Neuronal stem cell (in vitro differentiated cells): ENCODE data around the gene AHDC1.

Experiments used
- DNase-seq: peaks from one replicate; pipeline ENCODE4 v3.0.0-alpha.2; 2013; ENCODE audit warnings: low spot score
- H2AFZ ChIP-seq: one replicate; pipeline ENCODE4 v1.6.1; 2013; ENCODE audit warnings: mild to moderate bottlenecking, low read length, inconsistent platforms
- H2AK5ac ChIP-seq: 2 replicates; pipeline ENCODE4 v1.6.1; 2013; ENCODE audit warnings: low read depth, mild to moderate bottlenecking, inconsistent platforms, low read length, moderate library complexity, mixed read lengths
- H2BK120ac ChIP-seq: 2 replicates; pipeline ENCODE4 v1.6.1; 2013; ENCODE audit warnings: low read depth, mild to moderate bottlenecking, inconsistent platforms, low read length, moderate library complexity, mixed read lengths
- H2BK12ac ChIP-seq: one replicate; pipeline ENCODE4 v1.6.1; 2013; ENCODE audit warnings: low read length, inconsistent platforms
- H2BK15ac ChIP-seq: 2 replicates; pipeline ENCODE4 v1.6.1; 2013; ENCODE audit warnings: mild to moderate bottlenecking, low read length, inconsistent platforms, mixed read lengths
- H2BK5ac ChIP-seq: one replicate; pipeline ENCODE4 v1.6.1; 2013; ENCODE audit warnings: inconsistent platforms, mild to moderate bottlenecking, low read length, moderate library complexity
- H3K14ac ChIP-seq: one replicate; pipeline ENCODE4 v1.6.1; 2013; ENCODE audit warnings: low read length, inconsistent platforms
- H3K18ac ChIP-seq: 2 replicates; pipeline ENCODE4 v1.6.1; 2013; ENCODE audit warnings: low read length, inconsistent platforms
- H3K23ac ChIP-seq: 2 replicates; pipeline ENCODE4 v1.6.1; 2013; ENCODE audit warnings: low read depth, mild to moderate bottlenecking, mixed read lengths, low read length, inconsistent platforms; ENCODE audit not compliant: poor library complexity
- H3K27ac ChIP-seq: replicated peaks from 3 replicates; pipeline ENCODE4 v1.5.1; 2013; ENCODE audit warnings: low read length, inconsistent platforms
- H3K27me3 ChIP-seq, 3 experiments: 2 replicates each; pipeline ENCODE4 v1.6.1; 2013; ENCODE audit warnings: low read length in 3 of 3, mild to moderate bottlenecking in 2 of 3, inconsistent platforms in 1 of 3, low read depth in 1 of 3, mixed read lengths in 1 of 3, moderate library complexity in 1 of 3; ENCODE audit not compliant: control insufficient read depth in 3 of 3, insufficient read depth in 3 of 3
- H3K36me3 ChIP-seq, 2 donors: replicated peaks in 1 of 2; 2 replicates each; pipeline ENCODE4 v1.6.1; 2013; ENCODE audit warnings: low read length in 2 of 2; ENCODE audit not compliant: control insufficient read depth in 2 of 2, insufficient read depth in 2 of 2
- H3K4ac ChIP-seq: 2 replicates; pipeline ENCODE4 v1.6.1; 2013; ENCODE audit warnings: inconsistent platforms, mild to moderate bottlenecking, low read length, moderate library complexity
- H3K4me1 ChIP-seq, 2 donors: 1 replicate in 1 of 2; 2 replicates in 1 of 2; pipeline ENCODE4 v1.6.1; 2013; ENCODE audit warnings: low read length in 2 of 2, low read depth in 1 of 2; ENCODE audit not compliant: control insufficient read depth in 2 of 2, insufficient read depth in 1 of 2
- H3K4me2 ChIP-seq: one replicate; pipeline ENCODE4 v1.6.1; 2013; ENCODE audit warnings: mild to moderate bottlenecking, low read length, inconsistent platforms; ENCODE audit not compliant: insufficient read depth, poor library complexity, severe bottlenecking
- H3K4me3 ChIP-seq, 2 donors: 2 replicates each; pipeline ENCODE4 v1.5.1; 2013; ENCODE audit warnings: low read length in 2 of 2, mild to moderate bottlenecking in 2 of 2, inconsistent platforms in 1 of 2, moderate library complexity in 1 of 2
- H3K79me1 ChIP-seq: one replicate; pipeline ENCODE4 v1.6.1; 2013; ENCODE audit warnings: low read depth, mild to moderate bottlenecking, inconsistent platforms, low read length, moderate library complexity
- H3K9ac ChIP-seq: one replicate; pipeline ENCODE4 v1.6.1; 2013; ENCODE audit warnings: mild to moderate bottlenecking, low read depth, low read length, inconsistent platforms; ENCODE audit not compliant: poor library complexity
- H3K9me3 ChIP-seq, 2 donors: replicated peaks in 1 of 2; 2 replicates each; pipeline versions ENCODE3 to v1.6.1; 2013; ENCODE audit warnings: low read length in 2 of 2, mild to moderate bottlenecking in 2 of 2, inconsistent platforms in 1 of 2, low read depth in 1 of 2, mixed read lengths in 1 of 2, moderate library complexity in 1 of 2; ENCODE audit not compliant: control insufficient read depth in 2 of 2, insufficient read depth in 1 of 2
- H4K8ac ChIP-seq: one replicate; pipeline ENCODE4 v1.6.1; 2013; ENCODE audit warnings: low read depth, mild to moderate bottlenecking, inconsistent platforms, low read length, moderate library complexity
- H4K91ac ChIP-seq: one replicate; pipeline ENCODE4 v1.6.1; 2013; ENCODE audit warnings: low read length, low read depth, mild to moderate bottlenecking, inconsistent platforms; ENCODE audit not compliant: poor library complexity
- WGBS, 2 donors: extraction: QIAGEN DNeasy Blood & Tissue Kit; methylation state at CpG; one replicate each; pipeline ENCODE4 v1.1.7; 2013; ENCODE audit warnings: missing lambda C conversion rate in 2 of 2, mixed read lengths in 1 of 2; ENCODE audit not compliant: insufficient read length in 2 of 2, insufficient replicate concordance in 1 of 2; ENCODE audit errors: extremely low coverage in 2 of 2; 5-methylcytosine and 5-hydroxymethylcytosine counted together

Gene AHDC1

GRCh38 chr1:27592232-27592930, 11.6 kb downstream of the AHDC1 start:
- H2BK12ac ChIP-seq, result no peak overlapping the region
- peak overlapping the region; percentile 78 for H3K27ac ChIP-seq
- H3K79me1 ChIP-seq, result peaks cover 50% of the 10 kb centered on the region
- H3K9me3 ChIP-seq, result no peaks in the 10 kb centered on the region
- H2BK5ac ChIP-seq, result peak overlapping the region; percentile 97
- H2AK5ac ChIP-seq, result peak overlapping the region; percentile 63
- H4K91ac ChIP-seq, result no peak overlapping the region
- H3K9ac ChIP-seq, result no peak overlapping the region
- H3K4ac ChIP-seq, result no peak overlapping the region
- peak overlapping the region; percentile 71 for H2BK15ac ChIP-seq
- DNase-seq, result no peak
- no peak overlapping the region for H2BK120ac ChIP-seq
- peaks cover 64 to 75% of the 10 kb centered on the region in 2 donors for H3K4me1 ChIP-seq
- H3K4me2 ChIP-seq, result peak overlapping the region; percentile 66
- H3K23ac ChIP-seq, result peak overlapping the region; percentile 20
- H4K8ac ChIP-seq, result no peak overlapping the region
- no peaks in the 10 kb centered on the region for H3K27me3 ChIP-seq
- no CpG with 5 or more reads among the region's 22 CpGs for WGBS, 2 donors
- no peak overlapping the region for H2AFZ ChIP-seq
- H3K18ac ChIP-seq, result peak overlapping the region; percentile 94
- H3K4me3 ChIP-seq, result no peak overlapping the region
- H3K36me3 ChIP-seq, result peaks cover 21 to 64% of the 10 kb centered on the region in 2 donors
- H3K14ac ChIP-seq, result peak overlapping the region; percentile 17

GRCh38 chr1:27591622-27592021, 12.3 kb downstream of the AHDC1 start:
- H3K4me1 ChIP-seq, result peaks cover 58 to 68% of the 10 kb centered on the region in 2 donors
- H3K14ac ChIP-seq, result no peak overlapping the region
- H3K4me3 ChIP-seq, result no peak overlapping the region
- H2BK120ac ChIP-seq, result no peak overlapping the region
- H3K36me3 ChIP-seq, result peaks cover 21 to 65% of the 10 kb centered on the region in 2 donors
- H3K9ac ChIP-seq, result peak overlapping the region; percentile 13
- H2AFZ ChIP-seq, result no peak overlapping the region
- no peak overlapping the region for H3K27ac ChIP-seq
- H2BK12ac ChIP-seq, result no peak overlapping the region
- H4K8ac ChIP-seq, result no peak overlapping the region
- H3K27me3 ChIP-seq, result no peaks in the 10 kb centered on the region
- no peak overlapping the region for H3K4ac ChIP-seq
- H2BK15ac ChIP-seq, result no peak overlapping the region
- H3K79me1 ChIP-seq, result peaks cover 44% of the 10 kb centered on the region
- H3K23ac ChIP-seq, result no peak overlapping the region
- peak overlapping the region; percentile 31 for H3K18ac ChIP-seq
- DNase-seq, result no peak
- H2AK5ac ChIP-seq, result peak overlapping the region; percentile 10
- no CpG with 5 or more reads among the region's 4 CpGs for WGBS, 2 donors
- no peak overlapping the region for H3K4me2 ChIP-seq
- H3K9me3 ChIP-seq, result no peaks in the 10 kb centered on the region
- no peak overlapping the region for H2BK5ac ChIP-seq
- no peak overlapping the region for H4K91ac ChIP-seq

GRCh38 chr1:27590917-27591508, 12.9 kb downstream of the AHDC1 start:
- Histone ChIP-seq H3K18ac (peak overlapping the region; percentile 3), H3K4me2 (no peak overlapping the region), H2AFZ (no peak overlapping the region), H3K4ac (no peak overlapping the region), H3K9ac (peak overlapping the region; percentile 13), H3K27me3 (no peaks in the 10 kb centered on the region), H2AK5ac (no peak overlapping the region), H3K9me3 (no peaks in the 10 kb centered on the region), H3K4me3 (no peak overlapping the region), H4K8ac (no peak overlapping the region), H3K27ac (no peak overlapping the region), H3K36me3 (peaks cover 21 to 64% of the 10 kb centered on the region in 2 donors), H4K91ac (no peak overlapping the region), H2BK120ac (no peak overlapping the region), H2BK15ac (no peak overlapping the region), H3K4me1 (peaks cover 54 to 61% of the 10 kb centered on the region in 2 donors), H2BK5ac (no peak overlapping the region), H3K79me1 (peaks cover 45% of the 10 kb centered on the region), H3K23ac (no peak overlapping the region), H3K14ac (no peak overlapping the region), H2BK12ac (no peak overlapping the region)
- DNase-seq, result no peak
- WGBS, 2 donors, result no CpG with 5 or more reads among the region's 5 CpGs

GRCh38 chr1:27589841-27590426, 14.0 kb downstream of the AHDC1 start:
- H3K27ac ChIP-seq, result no peak overlapping the region

More at GRCh38 chr1:27589841-27590426, 14.0 kb downstream of the AHDC1 start:
- Histone ChIP-seq H3K14ac (no peak overlapping the region), H4K8ac (no peak overlapping the region), H3K9ac (no peak overlapping the region), H2BK5ac (peak overlapping the region; percentile 42), H2AFZ (no peak overlapping the region), H3K23ac (no peak overlapping the region), H2BK120ac (no peak overlapping the region), H2BK12ac (no peak overlapping the region), H3K79me1 (peaks cover 41% of the 10 kb centered on the region), H3K27me3 (no peaks in the 10 kb centered on the region), H3K36me3 (peaks cover 19 to 59% of the 10 kb centered on the region in 2 donors), H2AK5ac (peak overlapping the region; percentile 28), H3K18ac (peak overlapping the region; percentile 54), H4K91ac (no peak overlapping the region), H3K4me1 (peaks cover 45 to 51% of the 10 kb centered on the region in 2 donors), H3K4me2 (no peak overlapping the region), H3K9me3 (no peaks in the 10 kb centered on the region), H3K4ac (no peak overlapping the region), H3K4me3 (no peak overlapping the region), H2BK15ac (no peak overlapping the region)
- no peak for DNase-seq
- WGBS, 2 donors, result no CpG with 5 or more reads among the region's 13 CpGs
